SK-N-SH treated with all-trans-retinoic acid at 6 μM for 48 hours (cell line): ENCODE results near the gene COL6A1.

Experiments used
- ARNTL ChIP-seq: fragments of 450-650 bp; formaldehyde crosslinking; IDR thresholded peaks from 2 replicates; pipeline ENCODE4 v1.5.0; 2020; ENCODE audit warnings: low read depth, mild to moderate bottlenecking, moderate library complexity, borderline replicate concordance
- GLIS3 ChIP-seq: fragments of 250-450 bp; sonication (Bioruptor Pico); IDR thresholded peaks from 2 replicates; pipeline ENCODE4 v1.5.0; 2020; ENCODE audit warnings: mild to moderate bottlenecking, moderate library complexity
- OSR1 ChIP-seq: fragments of 250-450 bp; sonication (Bioruptor Pico); IDR thresholded peaks from 2 replicates; pipeline ENCODE4 v1.8.0; 2022; ENCODE audit warnings: moderate library complexity, mild to moderate bottlenecking, inconsistent platforms
- RARB ChIP-seq: fragments of 250-450 bp; sonication (Bioruptor Pico); IDR thresholded peaks from 2 replicates; pipeline ENCODE4 v1.8.0; 2021; ENCODE audit warnings: mild to moderate bottlenecking, moderate library complexity
- SNAI2 ChIP-seq: fragments of 250-450 bp; sonication (Bioruptor Pico); IDR thresholded peaks from 2 replicates; pipeline ENCODE4 v1.5.0; 2020; ENCODE audit warnings: mild to moderate bottlenecking, moderate library complexity
- TOX ChIP-seq: fragments of 250-450 bp; sonication (Bioruptor Pico); IDR thresholded peaks from 2 replicates; pipeline ENCODE4 v1.8.0; 2021; ENCODE audit warnings: mild to moderate bottlenecking, moderate library complexity, borderline replicate concordance
- ZFP3 ChIP-seq: fragments of 250-450 bp; sonication (Bioruptor Pico); IDR thresholded peaks from 2 replicates; pipeline ENCODE4 v1.5.0; 2020; ENCODE audit warnings: mild to moderate bottlenecking, moderate library complexity
- ZFP30 ChIP-seq: fragments of 450-650 bp; formaldehyde crosslinking; IDR thresholded peaks from 2 replicates; pipeline ENCODE4 v1.5.0; 2022; ENCODE audit warnings: mild to moderate bottlenecking, moderate library complexity
- ZNF565 ChIP-seq: fragments of 450-650 bp; formaldehyde crosslinking; conservative IDR thresholded peaks from 2 replicates; pipeline ENCODE4 v1.5.0; 2020; ENCODE audit warnings: low read depth, mild to moderate bottlenecking, moderate library complexity
- ZNF8 ChIP-seq: fragments of 450-650 bp; formaldehyde crosslinking; IDR thresholded peaks from 2 replicates; pipeline ENCODE4 v1.5.0; 2020; ENCODE audit warnings: mild to moderate bottlenecking, moderate library complexity
- TF ChIP-seq, protein P1 (sequence below): fragments of 250-450 bp; sonication (Bioruptor Pico); IDR thresholded peaks from 2 replicates; pipeline ENCODE4 v1.8.0; 2020; ENCODE audit warnings: mild to moderate bottlenecking, moderate library complexity, borderline replicate concordance
- TF ChIP-seq, protein P2 (sequence below): fragments of 250-450 bp; sonication (Bioruptor Pico); IDR thresholded peaks from 2 replicates; pipeline ENCODE4 v1.5.1; 2020; ENCODE audit warnings: low read depth, mild to moderate bottlenecking, moderate library complexity
- TF ChIP-seq, protein P3 (sequence below): fragments of 250-450 bp; sonication (Bioruptor Pico); IDR thresholded peaks from 2 replicates; pipeline ENCODE4 v1.5.1; 2021; ENCODE audit warnings: mild to moderate bottlenecking, moderate library complexity

GRCh38 chr21:46033410-46034400 is 52.1 kb downstream of the COL6A1 start:
- no peak for TF ChIP-seq ZFP30 (CRISPR knock-in tag)
- TF ChIP-seq ZNF565 (CRISPR knock-in tag): no peak
- no peak for TF ChIP-seq OSR1 (CRISPR knock-in tag)
- TF ChIP-seq, protein P1, sequence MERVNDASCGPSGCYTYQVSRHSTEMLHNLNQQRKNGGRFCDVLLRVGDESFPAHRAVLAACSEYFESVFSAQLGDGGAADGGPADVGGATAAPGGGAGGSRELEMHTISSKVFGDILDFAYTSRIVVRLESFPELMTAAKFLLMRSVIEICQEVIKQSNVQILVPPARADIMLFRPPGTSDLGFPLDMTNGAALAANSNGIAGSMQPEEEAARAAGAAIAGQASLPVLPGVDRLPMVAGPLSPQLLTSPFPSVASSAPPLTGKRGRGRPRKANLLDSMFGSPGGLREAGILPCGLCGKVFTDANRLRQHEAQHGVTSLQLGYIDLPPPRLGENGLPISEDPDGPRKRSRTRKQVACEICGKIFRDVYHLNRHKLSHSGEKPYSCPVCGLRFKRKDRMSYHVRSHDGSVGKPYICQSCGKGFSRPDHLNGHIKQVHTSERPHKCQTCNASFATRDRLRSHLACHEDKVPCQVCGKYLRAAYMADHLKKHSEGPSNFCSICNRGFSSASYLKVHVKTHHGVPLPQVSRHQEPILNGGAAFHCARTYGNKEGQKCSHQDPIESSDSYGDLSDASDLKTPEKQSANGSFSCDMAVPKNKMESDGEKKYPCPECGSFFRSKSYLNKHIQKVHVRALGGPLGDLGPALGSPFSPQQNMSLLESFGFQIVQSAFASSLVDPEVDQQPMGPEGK (CRISPR knock-in tag): no peak
- TF ChIP-seq, protein P2, sequence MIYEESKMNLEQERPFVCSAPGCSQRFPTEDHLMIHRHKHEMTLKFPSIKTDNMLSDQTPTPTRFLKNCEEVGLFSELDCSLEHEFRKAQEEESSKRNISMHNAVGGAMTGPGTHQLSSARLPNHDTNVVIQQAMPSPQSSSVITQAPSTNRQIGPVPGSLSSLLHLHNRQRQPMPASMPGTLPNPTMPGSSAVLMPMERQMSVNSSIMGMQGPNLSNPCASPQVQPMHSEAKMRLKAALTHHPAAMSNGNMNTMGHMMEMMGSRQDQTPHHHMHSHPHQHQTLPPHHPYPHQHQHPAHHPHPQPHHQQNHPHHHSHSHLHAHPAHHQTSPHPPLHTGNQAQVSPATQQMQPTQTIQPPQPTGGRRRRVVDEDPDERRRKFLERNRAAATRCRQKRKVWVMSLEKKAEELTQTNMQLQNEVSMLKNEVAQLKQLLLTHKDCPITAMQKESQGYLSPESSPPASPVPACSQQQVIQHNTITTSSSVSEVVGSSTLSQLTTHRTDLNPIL (CRISPR knock-in tag): no peak
- no peak for TF ChIP-seq ZNF8 (CRISPR knock-in tag)
- TF ChIP-seq RARB (CRISPR knock-in tag): no peak
- no peak for TF ChIP-seq GLIS3 (CRISPR knock-in tag)
- TF ChIP-seq TOX: no peak
- no peak for TF ChIP-seq SNAI2
- TF ChIP-seq ARNTL (CRISPR knock-in tag): no peak
- TF ChIP-seq ZFP3 (CRISPR knock-in tag): no peak
- TF ChIP-seq, protein P3, sequence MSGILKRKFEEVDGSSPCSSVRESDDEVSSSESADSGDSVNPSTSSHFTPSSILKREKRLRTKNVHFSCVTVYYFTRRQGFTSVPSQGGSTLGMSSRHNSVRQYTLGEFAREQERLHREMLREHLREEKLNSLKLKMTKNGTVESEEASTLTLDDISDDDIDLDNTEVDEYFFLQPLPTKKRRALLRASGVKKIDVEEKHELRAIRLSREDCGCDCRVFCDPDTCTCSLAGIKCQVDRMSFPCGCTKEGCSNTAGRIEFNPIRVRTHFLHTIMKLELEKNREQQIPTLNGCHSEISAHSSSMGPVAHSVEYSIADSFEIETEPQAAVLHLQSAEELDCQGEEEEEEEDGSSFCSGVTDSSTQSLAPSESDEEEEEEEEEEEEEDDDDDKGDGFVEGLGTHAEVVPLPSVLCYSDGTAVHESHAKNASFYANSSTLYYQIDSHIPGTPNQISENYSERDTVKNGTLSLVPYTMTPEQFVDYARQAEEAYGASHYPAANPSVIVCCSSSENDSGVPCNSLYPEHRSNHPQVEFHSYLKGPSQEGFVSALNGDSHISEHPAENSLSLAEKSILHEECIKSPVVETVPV: no peak
